Small intestine (tissue), 7 donors: ENCODE measurements around the gene MRPL36. TPM values are rescaled to one million over a fixed set of nuclear protein-coding genes. Genes with fewer than 3 reads are reported as not detected.

ENCODE experiments used
- DNase-seq, 2 donors: peaks; one replicate each; pipeline versions ENCODE4 v3.0.0 to v3.0.0-alpha.2; 2013
- FAIRE-seq: peaks from 2 replicates; lab custom pipeline; 2012; peaks lifted over from hg19 to GRCh38; lab: Jason Lieb, UNC
- H3K27ac ChIP-seq, 3 donors: one replicate each; pipeline ENCODE4 v1.5.1; 2013; ENCODE audit warnings: low read length in 2 of 3, mild to moderate bottlenecking in 2 of 3, control low read depth in 1 of 3, inconsistent platforms in 1 of 3, low read depth in 1 of 3, moderate library complexity in 1 of 3
- H3K27me3 ChIP-seq, 3 donors: one replicate each; pipeline ENCODE4 v1.6.1; 2013; ENCODE audit warnings: low read length in 3 of 3, inconsistent platforms in 1 of 3; ENCODE audit not compliant: control insufficient read depth in 3 of 3, insufficient read depth in 3 of 3
- H3K36me3 ChIP-seq, 3 donors: one replicate each; pipeline ENCODE4 v1.6.1; 2013; ENCODE audit warnings: low read length in 3 of 3, inconsistent platforms in 1 of 3, low read depth in 1 of 3, mild to moderate bottlenecking in 1 of 3, moderate library complexity in 1 of 3; ENCODE audit not compliant: control insufficient read depth in 3 of 3, insufficient read depth in 2 of 3
- H3K4me1 ChIP-seq, 3 donors: one replicate each; pipeline ENCODE4 v1.6.1; 2013; ENCODE audit warnings: low read length in 2 of 3, inconsistent platforms in 1 of 3, low read depth in 1 of 3, mild to moderate bottlenecking in 1 of 3, moderate library complexity in 1 of 3; ENCODE audit not compliant: control insufficient read depth in 3 of 3, insufficient read depth in 2 of 3
- H3K4me3 ChIP-seq, 3 donors: one replicate each; pipeline ENCODE4 v1.5.1; 2013; ENCODE audit warnings: low read length in 3 of 3, control low read depth in 1 of 3, inconsistent platforms in 1 of 3, low read depth in 1 of 3, mild to moderate bottlenecking in 1 of 3, moderate library complexity in 1 of 3
- H3K9me3 ChIP-seq, 2 donors: one replicate each; pipeline ENCODE4 v1.6.1; 2013; ENCODE audit warnings: low read depth in 1 of 2, low read length in 1 of 2; ENCODE audit not compliant: control insufficient read depth in 2 of 2, insufficient read depth in 1 of 2
- WGBS, 3 donors: extraction: QIAGEN DNeasy Blood & Tissue Kit; methylation state at CpG; one replicate each; pipeline ENCODE4 v1.1.7; 2013; 5-methylcytosine and 5-hydroxymethylcytosine counted together
- polyA plus RNA-seq, 4 donors: library from polyadenylated mRNA; stranded (reverse) in 3 of 4; unstranded in 1 of 4; fragments of 200-250 nt in 3 of 4; fragments of 120-200 nt in 1 of 4; gene quantifications; one replicate each; pipeline versions ENCODE4 v1.2.1 to v1.2.3, GENCODE V29; 2013
- donor health status: healthy with polysubstance abuse.
- donor health status: control.
- donor health status: control.
- donor health status: Bipolar disorder and iron deficiency.
- donor health status: healthy.

The MRPL36 gene
- polyA plus RNA-seq, 4 donors, result 30.9 to 101 (median 75.8) TPM

GRCh38 chr5:1753490-1753889 is 46.1 kb downstream of the MRPL36 start:
- Histone ChIP-seq H3K36me3 (no peaks in the 10 kb centered on the region), H3K4me3 (no peak overlapping the region), H3K4me1 (no peaks in the 10 kb centered on the region), H3K27ac (no peak overlapping the region), H3K27me3 (peaks cover 0 to 6% (median 2%) of the 10 kb centered on the region in 3 donors), H3K9me3 (no peaks in the 10 kb centered on the region)
- DNase-seq, result no peak
- no peak for FAIRE-seq
- 74 to 78% (median 76%) methylated on average over 8 of the region's 8 CpGs for WGBS, 3 donors

- WGBS, 3 donors, result 63 to 76% (median 73%) methylated on average over 15 to 16 of the region's 16 CpGs
- peaks cover 0 to 6% (median 2%) of the 10 kb centered on the region in 3 donors for H3K27me3 ChIP-seq
- H3K36me3 ChIP-seq, result no peaks in the 10 kb centered on the region
- no peak overlapping the region for H3K4me3 ChIP-seq
- no peaks in the 10 kb centered on the region for H3K4me1 ChIP-seq
- DNase-seq (no peak), FAIRE-seq (no peak)
- H3K27ac ChIP-seq, result no peak overlapping the region
- H3K9me3 ChIP-seq, result no peaks in the 10 kb centered on the region
These were observed 46.8 kb downstream of the MRPL36 start for GRCh38 chr5:1752881-1753280.

- Histone ChIP-seq H3K27me3 (peaks cover 0 to 6% (median under 1%) of the 10 kb centered on the region in 3 donors), H3K36me3 (no peaks in the 10 kb centered on the region), H3K4me1 (no peaks in the 10 kb centered on the region), H3K27ac (no peak overlapping the region), H3K4me3 (no peak overlapping the region), H3K9me3 (no peaks in the 10 kb centered on the region)
- FAIRE-seq (no peak), DNase-seq (no peak)
- 72 to 79% (median 73%) methylated on average over 25 to 29 of the region's 29 CpGs for WGBS, 3 donors
These were observed 47.5 kb downstream of the MRPL36 start for GRCh38 chr5:1751864-1752822.

- H3K27ac ChIP-seq, result no peak overlapping the region
- peaks cover 0 to 6% (median 0%) of the 10 kb centered on the region in 3 donors for H3K27me3 ChIP-seq
- 38 to 49% (median 40%) methylated on average over 26 to 27 of the region's 27 CpGs for WGBS, 3 donors
- no peak for DNase-seq
- no peaks in the 10 kb centered on the region for H3K9me3 ChIP-seq
- no peaks in the 10 kb centered on the region for H3K36me3 ChIP-seq
- FAIRE-seq, result no peak
- H3K4me3 ChIP-seq, result no peak overlapping the region
- no peaks in the 10 kb centered on the region for H3K4me1 ChIP-seq
These were observed 48.4 kb downstream of the MRPL36 start for GRCh38 chr5:1751026-1751863.

- 86 to 90% (median 90%) methylated on average over 17 of the region's 17 CpGs for WGBS, 3 donors
These were observed 49.2 kb downstream of the MRPL36 start for GRCh38 chr5:1750469-1750868.

GRCh38 chr5:1749346-1750124 is 50.1 kb downstream of the MRPL36 start:
- DNase-seq (no peak), FAIRE-seq (no peak)
- peaks cover 0 to 6% (median 0%) of the 10 kb centered on the region in 3 donors for H3K27me3 ChIP-seq
- no peak overlapping the region for H3K4me3 ChIP-seq
- no peak overlapping the region for H3K27ac ChIP-seq
- no peaks in the 10 kb centered on the region for H3K4me1 ChIP-seq
- 81 to 87% (median 83%) methylated on average over 19 of the region's 19 CpGs for WGBS, 3 donors
- no peaks in the 10 kb centered on the region for H3K36me3 ChIP-seq
- H3K9me3 ChIP-seq, result no peaks in the 10 kb centered on the region

More at GRCh38 chr5:1750469-1750868, 49.2 kb downstream of the MRPL36 start:
- no peak for DNase-seq
- H3K4me3 ChIP-seq, result no peak overlapping the region
- H3K36me3 ChIP-seq, result no peaks in the 10 kb centered on the region
- H3K4me1 ChIP-seq, result no peaks in the 10 kb centered on the region
- FAIRE-seq, result no peak
- H3K27ac ChIP-seq, result no peak overlapping the region
- H3K27me3 ChIP-seq, result peaks cover 0 to 6% (median 0%) of the 10 kb centered on the region in 3 donors
- no peaks in the 10 kb centered on the region for H3K9me3 ChIP-seq

- H3K9me3 ChIP-seq, result no peaks in the 10 kb centered on the region
- no peak overlapping the region for H3K4me3 ChIP-seq
- H3K36me3 ChIP-seq, result no peaks in the 10 kb centered on the region
- FAIRE-seq (no peak), DNase-seq (no peak)
- whole genome bisulfite sequencing, 3 donors, result 82 to 87% (median 87%) methylated on average over 19 of the region's 19 CpGs
- H3K4me1 ChIP-seq, result no peaks in the 10 kb centered on the region
- peaks cover 0 to 6% (median 0%) of the 10 kb centered on the region in 3 donors for H3K27me3 ChIP-seq
- no peak overlapping the region for H3K27ac ChIP-seq
These were observed 50.8 kb downstream of the MRPL36 start for GRCh38 chr5:1748845-1749244.
